GM18498 (cell line): ENCODE measurements around the gene BTD.
A peak's percentile ranks its signal among the peaks of the same experiment; 100 is the strongest.

Experiments used
- ATAC-seq: cut with Tn5 transposase; IDR thresholded peaks from one replicate; pipeline ENCODE4 v1.9.1; 2021; ENCODE audit warnings: mild to moderate bottlenecking, moderate library complexity; ENCODE audit not compliant: unreplicated experiment

BTD gene, protein sequence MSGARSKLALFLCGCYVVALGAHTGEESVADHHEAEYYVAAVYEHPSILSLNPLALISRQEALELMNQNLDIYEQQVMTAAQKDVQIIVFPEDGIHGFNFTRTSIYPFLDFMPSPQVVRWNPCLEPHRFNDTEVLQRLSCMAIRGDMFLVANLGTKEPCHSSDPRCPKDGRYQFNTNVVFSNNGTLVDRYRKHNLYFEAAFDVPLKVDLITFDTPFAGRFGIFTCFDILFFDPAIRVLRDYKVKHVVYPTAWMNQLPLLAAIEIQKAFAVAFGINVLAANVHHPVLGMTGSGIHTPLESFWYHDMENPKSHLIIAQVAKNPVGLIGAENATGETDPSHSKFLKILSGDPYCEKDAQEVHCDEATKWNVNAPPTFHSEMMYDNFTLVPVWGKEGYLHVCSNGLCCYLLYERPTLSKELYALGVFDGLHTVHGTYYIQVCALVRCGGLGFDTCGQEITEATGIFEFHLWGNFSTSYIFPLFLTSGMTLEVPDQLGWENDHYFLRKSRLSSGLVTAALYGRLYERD

DNA sequence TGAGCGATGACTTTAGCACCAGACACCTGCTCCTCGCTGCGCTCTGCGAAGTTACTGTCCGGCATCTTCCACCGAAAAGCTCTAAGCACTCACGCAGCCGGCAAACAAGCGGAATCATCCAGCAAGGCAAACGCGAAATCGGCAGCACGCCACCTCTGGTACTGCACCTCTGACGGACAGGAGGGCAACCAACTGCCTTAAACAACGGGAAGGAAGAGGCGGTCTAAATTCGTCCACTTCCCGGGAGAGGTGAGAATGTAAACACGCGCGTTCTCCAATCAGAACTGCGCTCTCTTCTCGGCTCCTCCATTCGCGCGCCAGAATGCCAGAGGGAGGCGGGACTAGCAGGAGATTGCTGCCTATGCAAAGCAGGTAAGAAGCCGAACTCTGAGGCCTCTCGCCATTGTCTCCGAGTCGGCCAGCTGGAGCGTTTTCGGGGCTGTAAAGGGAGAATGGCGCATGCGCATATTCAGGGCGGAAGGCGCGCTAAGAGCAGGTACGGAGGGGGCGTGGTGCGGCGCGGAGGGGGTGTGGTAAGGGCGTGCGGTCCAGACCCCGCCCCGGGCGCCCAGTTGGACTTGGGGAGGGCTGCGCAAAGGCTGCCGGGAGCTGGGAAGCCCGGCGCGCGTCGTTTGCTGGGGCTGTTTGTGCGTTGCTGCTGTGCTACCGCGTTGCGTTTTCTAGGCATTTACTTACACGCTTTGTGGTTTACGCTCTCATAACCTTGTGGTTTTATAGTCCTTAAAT is at the start of gene BTD, which contains the start of gene HACL1:
Gene BTD (plus strand): TSS at position 347 of the 747 bp plus-strand sequence. CDS start 33,695 bp downstream, outside the sequence.
Gene HACL1 (minus strand): TSS at position 171 of the 747 bp plus-strand sequence. CDS start 106 bp downstream, at position 65.
- ATAC-seq: peak; percentile 94

DNA sequence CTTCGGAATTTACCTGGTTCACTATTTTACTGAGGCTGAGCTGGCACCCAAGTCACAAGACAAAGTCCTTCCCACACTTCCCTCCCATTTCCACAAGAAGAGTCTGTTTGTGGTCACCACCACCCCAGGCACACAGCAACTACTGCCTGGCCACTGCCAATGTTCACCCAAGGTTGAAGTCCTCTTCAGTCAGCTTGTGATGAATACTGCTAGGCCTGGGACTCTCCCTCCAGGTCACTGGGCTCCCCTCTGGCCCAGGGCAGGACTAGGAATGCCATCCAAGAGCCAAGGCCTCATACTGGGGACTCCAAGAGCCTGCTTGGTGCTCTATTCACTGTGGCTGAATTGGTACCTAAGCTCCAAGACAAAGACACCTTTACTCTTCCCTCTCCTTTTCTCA is 49.6 kb upstream of the BTD start:
- ATAC-seq: no peak

DNA sequence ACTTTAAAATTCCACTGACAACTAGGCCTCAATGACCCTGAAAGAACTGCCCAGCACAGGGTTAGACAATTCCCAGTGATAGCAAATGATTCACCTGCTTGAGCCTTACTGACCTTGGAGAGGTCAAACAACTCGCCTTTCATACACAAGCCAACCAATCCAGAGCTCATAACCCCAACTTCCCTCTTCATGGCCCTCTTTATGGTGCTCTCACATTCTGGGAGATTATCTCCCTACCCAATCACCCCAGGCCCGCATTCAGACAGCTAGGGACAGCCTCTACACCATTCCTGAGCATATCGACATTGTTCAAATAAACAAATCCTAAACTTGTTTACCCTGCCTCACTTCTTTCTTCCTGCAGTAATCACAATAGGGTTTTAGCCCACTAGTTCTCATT is 47.8 kb upstream of the BTD start:
- no peak for ATAC-seq

DNA sequence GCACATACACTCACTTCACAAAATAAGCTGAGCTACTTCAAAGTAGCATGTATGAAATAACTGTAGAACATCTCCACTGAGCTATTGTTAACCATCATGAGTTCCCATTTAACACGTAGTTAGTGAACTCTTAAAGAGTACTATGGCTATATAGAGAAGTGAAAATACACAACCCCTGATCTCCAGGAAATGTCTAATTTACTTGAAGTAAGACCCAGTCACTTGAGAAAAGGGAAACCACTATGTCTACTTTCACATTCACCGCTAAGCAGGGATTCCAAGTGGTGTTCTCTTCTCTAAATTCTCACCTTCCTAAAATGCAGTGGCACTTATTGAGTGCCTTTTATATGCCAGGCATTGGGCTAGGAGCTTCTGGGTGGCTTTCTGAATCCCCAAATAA is 45.0 kb upstream of the BTD start:
- ATAC-seq: peak; percentile 84

DNA sequence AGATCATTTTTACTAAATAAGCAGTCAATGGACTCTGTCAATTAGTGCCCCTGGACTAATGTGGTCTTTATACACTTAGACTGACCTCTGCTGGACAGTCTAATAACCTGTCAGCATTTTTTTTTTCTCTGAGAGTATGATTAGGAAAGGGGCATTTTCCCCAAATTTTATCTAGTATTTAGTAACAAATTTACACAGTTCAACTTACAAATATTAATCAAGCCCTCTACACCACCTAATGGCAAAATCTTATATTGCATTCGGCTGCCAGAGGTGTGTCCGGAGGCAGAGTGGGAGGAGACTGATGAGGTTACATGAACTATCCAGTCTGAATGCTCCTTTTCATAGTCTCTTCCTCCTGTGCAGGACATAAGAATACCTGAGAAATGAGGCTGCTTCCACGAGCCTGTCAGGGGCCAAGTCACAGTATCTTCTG is 44.0 kb upstream of the BTD start:
- peak; percentile 68 for ATAC-seq

DNA sequence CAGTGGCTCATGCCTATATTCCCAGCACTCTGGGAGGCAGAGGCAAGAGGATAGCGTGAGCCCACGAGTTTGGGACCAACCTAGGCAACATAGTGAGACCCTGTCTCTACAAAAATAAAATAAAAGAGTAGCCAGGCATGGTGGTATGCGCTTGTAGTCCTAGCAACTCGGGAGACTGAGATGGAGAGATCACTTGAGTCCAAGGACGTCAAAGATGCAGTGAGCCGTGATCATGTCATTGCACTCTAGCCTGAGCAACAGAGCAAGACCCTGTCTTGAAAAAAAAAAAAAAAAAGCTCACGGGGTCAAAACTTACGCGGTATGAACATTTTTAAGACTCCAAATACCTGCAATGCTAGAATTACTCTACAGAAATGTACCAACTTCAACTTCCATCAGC is 43.0 kb upstream of the BTD start:
- no peak for ATAC-seq

DNA sequence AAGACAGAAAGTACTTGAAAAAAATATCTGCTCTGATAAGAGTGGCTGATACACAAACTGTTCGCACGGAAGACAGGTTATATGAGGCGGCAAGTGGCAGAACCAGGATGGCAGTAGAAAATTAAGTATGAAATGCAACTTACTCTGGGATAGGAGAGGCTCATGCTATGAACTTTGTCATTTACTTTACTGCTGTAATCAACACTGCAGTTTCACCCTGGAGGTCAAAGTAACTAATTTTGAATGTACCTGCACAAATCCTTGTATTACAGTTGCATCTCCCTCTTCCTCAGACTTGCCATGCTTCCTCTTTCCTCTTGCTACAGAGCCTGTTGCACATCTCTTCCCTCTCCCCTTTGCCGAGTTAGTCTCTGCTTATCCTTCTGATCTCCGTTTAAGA is 39.0 kb upstream of the BTD start:
- ATAC-seq: no peak

DNA sequence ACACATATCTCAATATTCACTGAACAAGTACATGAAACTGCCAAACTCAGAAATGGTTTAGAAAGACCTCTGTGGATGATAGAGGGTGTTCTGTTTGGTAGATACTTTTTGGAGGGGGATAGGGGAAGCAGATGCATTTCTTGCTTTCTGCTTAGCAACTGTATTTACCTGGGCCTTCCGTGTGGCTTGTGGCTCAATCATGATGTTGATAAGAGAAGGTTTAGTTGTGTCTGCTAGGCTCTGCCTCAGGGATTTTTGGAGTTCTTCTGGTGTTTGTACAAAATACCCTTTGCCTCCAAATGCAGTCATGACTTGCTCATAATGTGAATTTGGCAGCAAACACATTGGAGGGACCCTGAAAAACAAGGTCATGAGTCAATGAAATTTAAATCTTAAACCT is 38.4 kb upstream of the BTD start:
- ATAC-seq: no peak

DNA sequence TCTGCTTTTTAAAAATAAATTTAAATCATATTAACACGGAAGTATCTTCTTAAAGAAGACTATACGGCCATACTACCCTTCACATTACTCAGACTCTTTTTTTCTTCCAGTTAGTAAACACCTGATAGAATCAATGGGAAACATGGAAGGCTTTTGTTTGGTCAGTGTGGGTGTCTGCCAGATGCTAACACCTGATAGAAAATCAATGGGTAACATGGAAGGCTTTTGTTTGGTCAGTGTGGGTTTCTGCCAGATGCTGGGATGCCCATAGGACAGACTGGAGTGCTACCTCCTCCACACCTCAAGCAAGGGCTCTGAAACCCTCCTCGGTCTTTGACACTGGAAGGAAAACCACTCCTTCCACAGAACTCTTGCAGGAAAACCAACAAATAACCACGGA is 29.4 kb upstream of the BTD start:
- no peak for ATAC-seq

DNA sequence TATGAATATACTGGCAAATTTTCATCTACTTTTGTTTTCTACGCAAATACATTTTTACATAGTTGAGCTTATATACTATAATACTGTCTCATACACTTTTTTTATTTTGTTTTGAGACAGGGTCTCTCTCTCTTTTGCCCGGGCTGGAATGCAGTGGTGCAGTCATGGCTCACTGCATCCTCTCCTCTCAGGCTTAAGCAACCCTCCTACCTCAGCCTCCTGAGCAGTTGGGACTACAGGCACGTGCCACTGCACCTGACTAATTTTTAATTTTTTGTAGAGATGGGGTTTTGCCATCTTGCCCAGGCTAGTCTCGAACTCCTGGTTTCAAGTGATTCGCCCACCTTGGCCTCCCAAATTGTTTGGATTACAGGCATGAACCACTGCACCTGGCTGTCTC is 26.1 kb upstream of the BTD start:
- ATAC-seq: no peak

DNA sequence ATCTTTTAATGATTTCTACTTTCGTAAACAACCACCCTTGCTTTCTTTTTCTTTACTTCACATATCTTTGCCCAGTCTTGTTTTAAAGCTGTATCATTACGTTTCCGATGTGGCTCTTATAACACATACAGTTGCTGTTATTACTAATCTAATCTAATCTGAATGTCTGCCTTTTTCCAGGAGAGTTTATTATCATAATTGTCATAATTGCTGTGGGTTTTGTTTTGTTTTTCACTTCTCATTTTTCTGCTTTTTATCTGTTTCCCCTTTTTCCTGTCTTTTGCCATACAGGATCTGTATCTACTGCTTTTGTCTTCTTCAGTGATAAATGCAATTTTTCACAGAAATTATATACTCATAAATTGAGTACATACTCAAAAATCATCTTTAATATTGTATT is 25.1 kb upstream of the BTD start:
- ATAC-seq: no peak

DNA sequence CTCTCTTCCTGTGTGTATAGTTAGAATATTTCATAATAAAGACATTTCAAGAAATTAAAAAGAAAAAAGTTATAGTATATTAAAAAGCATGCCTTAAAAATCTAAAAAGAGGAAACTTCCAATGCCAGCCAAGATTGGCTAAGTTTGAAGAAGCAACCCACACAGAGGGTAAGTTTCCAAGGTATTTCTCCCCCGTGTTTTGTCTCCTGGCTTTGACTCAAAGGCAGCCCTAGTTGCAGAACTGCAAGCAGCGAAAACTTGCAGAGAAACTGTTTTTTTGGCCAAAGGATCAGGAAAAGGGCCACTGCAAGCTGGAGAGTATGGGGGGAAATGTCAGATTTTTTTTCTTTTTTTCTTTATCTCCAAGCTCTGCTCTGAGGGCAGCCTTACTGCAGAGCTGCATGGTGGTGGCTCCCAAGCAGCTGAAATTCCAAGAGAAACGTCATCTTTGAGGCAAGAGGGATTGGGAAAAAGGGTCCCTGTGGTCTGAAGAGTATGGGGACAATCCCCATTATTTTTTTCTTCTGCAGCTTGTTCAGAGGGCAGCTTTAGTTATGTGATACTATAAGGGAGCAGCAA is 23.2 kb upstream of the BTD start:
- no peak for ATAC-seq

DNA sequence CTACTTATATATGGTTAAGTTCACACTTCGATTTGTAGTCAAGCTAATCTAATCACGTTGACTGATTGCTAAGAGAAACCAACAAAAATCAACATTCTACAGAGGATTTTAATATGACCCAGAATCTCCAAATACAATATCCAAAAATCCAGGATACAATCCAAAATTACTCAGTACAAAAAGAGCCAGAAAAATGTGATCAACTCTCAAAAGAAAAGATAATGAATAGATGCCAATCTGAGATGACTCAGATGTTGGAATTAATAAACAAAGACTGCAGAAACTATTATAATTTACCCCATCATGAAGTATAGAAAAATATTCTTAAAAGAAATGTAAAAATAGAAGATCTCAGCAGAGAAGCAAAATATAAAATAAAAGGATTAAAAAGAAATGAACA is 22.5 kb upstream of the BTD start:
- no peak for ATAC-seq

DNA sequence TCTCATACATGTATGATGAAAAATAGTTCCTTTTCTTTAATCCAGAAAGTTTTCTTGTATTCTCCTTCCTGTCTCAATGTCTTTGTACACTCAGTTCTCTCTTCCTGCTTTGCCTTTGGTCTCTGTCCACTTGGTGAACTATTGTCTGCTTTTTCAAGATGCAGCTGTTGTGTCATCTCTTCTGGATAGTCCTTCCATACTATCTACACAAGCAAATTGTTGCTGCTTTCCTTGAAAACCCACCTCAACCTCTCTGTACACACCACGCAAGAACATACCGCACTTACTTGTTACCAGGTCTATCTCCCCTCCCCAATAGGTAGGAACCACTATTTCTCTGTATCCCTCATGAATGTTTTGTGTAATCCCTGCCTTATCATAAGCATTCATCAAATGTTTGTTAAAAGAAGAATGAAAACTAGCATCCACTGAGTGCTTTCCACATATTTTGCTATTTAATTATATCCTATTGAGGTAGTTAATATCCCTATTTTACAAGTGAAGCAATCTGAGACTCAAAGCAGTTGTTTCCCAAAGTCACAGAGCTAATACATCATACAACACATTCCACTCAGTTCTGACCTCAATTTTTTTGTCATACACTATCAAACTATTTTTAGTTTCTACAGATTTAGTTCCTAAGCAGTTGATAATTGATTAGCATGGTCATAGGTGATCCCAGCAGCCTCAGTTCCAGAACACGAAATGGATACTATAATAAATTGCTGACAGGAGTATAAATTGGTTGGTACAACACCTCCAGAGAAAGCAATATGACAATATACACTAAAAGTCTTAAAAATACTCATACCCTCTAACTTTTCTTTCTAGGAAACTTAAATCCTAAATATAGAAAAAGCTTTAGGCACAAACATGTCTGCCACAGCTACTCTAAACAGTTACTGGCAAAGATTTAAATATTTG is 19.8 kb upstream of the BTD start:
- ATAC-seq: no peak

DNA sequence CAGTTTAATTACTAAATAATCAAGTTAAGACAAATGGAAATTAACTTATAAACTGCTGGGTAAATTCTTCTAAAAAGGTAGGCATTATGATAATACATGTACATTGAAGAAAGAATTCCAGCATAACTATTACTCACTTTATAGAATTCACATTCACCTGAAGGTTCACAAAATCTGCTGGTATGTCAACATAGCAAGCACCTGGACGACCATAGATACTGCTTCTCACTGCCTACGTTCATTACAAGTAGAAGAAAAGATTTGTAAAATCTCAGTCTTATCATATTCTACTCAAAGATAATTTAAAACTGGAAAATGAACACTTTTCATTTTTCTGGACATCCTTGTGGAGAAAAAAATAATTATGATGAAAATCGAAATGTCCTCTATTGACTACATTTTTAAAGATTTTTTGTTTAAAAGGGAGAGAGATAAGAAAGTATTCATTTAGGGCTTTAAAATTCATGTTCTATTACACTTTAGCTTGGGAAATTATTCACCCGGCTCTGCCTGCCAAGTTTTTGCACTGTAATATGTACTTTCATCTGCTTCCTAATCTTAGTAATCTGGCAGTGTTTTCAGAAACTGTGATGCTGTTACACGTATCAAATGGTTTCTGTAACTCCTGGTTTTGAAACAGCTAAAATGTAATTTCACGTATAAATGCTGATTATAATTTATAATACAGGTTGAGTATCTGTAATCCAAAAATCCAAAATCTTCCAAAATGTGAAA is 16.3 kb upstream of the BTD start:
- no peak for ATAC-seq

DNA sequence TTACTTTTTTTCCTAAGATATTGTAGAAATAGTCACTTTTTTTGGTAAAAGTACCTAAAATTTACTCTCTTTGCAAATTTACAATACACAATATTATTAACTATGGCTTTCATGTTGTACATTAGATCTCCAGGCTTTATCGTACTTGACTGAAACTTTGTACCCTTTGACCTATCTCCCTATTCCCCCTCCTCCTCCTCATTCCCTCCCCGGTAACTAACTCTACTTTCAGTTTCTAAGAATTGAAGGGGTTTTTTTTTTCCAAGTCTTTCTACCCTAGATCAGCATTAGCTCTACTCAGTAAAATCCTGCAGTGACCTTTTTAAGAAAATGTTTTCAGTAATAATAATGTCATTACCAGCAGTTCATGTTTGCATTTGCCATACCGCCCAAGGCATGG is 10.3 kb upstream of the BTD start:
- ATAC-seq: no peak

DNA sequence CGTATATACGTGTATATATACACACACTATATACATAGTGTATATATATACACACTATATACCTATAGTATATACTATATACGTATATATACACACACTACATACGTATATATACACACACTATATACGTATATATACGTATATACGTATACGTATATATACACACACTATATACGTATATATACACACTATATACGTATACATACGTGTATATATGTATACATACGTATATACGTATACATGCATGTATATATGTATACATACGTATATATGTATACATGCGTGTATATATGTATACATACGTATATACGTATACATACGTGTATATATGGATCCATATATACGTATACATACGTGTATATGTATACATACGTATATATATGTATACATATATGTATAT is 9.6 kb upstream of the BTD start:
- no peak for ATAC-seq

DNA sequence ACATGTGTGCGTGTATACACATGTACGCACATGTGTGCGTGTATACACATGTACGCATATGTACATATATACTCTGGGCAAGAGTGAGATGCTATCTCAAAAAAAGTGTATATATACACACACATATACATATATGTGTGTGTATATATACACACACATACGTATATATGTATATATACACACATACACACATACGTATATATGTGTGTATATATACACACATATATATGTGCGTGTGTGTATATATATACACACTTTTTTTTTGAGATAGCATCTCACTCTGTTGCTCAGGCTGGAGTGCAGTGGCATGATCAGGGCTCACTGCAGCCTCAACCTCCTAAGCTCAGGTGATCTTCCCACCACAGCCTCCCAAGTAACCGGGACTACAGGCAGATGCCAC is 8.6 kb upstream of the BTD start:
- ATAC-seq: no peak

DNA sequence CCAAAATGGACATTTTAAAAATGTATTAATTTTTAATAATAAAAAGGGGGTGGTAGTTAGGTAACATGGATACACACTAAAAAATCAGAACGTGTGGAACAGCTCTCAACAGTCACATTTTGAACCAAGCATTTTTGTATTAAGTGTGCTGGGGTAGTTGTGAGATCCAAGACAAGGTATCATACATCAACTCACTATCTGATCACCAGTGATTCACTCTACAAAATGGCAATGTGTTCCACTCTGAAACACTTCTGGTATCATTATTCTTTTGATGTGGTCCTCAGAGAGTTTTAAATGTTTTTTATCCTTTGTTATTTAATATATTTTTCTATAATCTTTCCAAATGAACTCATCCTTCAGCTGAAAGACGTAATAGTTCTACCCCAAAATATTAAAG is 5.6 kb upstream of the BTD start:
- no peak for ATAC-seq

DNA sequence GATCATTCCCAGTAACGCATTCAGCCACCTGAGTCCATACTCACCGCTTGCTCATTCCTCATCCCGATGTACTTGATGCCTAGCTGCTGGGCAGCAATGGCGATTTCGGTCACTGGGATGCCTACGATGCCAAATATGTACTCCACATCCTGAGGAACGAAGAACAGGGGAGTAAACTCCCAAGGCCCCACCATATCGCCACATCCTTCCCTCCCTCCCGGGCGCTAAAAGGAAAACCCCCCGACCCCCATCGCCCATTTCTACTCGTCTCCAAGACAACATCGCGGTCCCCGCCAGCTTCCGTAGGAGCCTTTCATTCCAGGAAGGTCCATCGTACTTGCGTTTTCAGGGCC is 523 bp upstream of the BTD start:
- peak; percentile 14 for ATAC-seq
